Muscle layer of colon (tissue), 2 donors: ENCODE measurements around the gene MYL6B.

Experiments used
- H3K27ac ChIP-seq: one replicate; pipeline ENCODE4 v1.7.0; 2013; ENCODE audit warnings: low read depth, mild to moderate bottlenecking, low read length, moderate library complexity
- H3K27me3 ChIP-seq, 2 donors: one replicate each; pipeline ENCODE4 v1.7.0; 2013; ENCODE audit warnings: low read length in 2 of 2, mild to moderate bottlenecking in 2 of 2; ENCODE audit not compliant: insufficient read depth in 2 of 2, control insufficient read depth in 1 of 2
- H3K36me3 ChIP-seq: one replicate; pipeline ENCODE4 v1.7.0; 2013; ENCODE audit warnings: mild to moderate bottlenecking, low read length; ENCODE audit not compliant: insufficient read depth
- H3K4me1 ChIP-seq: one replicate; pipeline ENCODE4 v1.7.0; 2013; ENCODE audit warnings: mild to moderate bottlenecking, low read length; ENCODE audit not compliant: insufficient read depth
- H3K4me3 ChIP-seq, 2 donors: one replicate each; pipeline ENCODE4 v1.7.0; 2013; ENCODE audit warnings: low read length in 2 of 2, low read depth in 1 of 2, mild to moderate bottlenecking in 1 of 2, moderate library complexity in 1 of 2
- H3K9ac ChIP-seq: one replicate; pipeline ENCODE4 v1.7.0; 2013; ENCODE audit warnings: low read length
- H3K9me3 ChIP-seq: one replicate; pipeline ENCODE4 v1.7.0; 2013; ENCODE audit warnings: mild to moderate bottlenecking, low read length
- donor health status: abdominal sarcoma.
- donor health status: Adenocarcinoma of cecum.

The MYL6B gene

GRCh38 chr12:56163533-56164344, 11.4 kb downstream of the MYL6B start:
- Histone ChIP-seq H3K4me3 (no peak overlapping the region), H3K27ac (peak overlapping the region; percentile 66), H3K4me1 (peaks cover 36% of the 10 kb centered on the region), H3K9ac (no peak overlapping the region), H3K36me3 (peaks cover 70% of the 10 kb centered on the region), H3K9me3 (no peaks in the 10 kb centered on the region), H3K27me3 (no peaks in the 10 kb centered on the region)

- no peaks in the 10 kb centered on the region for H3K27me3 ChIP-seq
- H3K9me3 ChIP-seq = no peaks in the 10 kb centered on the region
- H3K27ac ChIP-seq = peak overlapping the region; percentile 66
- no peak overlapping the region for H3K4me3 ChIP-seq
- H3K9ac ChIP-seq = no peak overlapping the region
- peaks cover 36% of the 10 kb centered on the region for H3K4me1 ChIP-seq
- H3K36me3 ChIP-seq = peaks cover 74% of the 10 kb centered on the region
These were observed 11.9 kb downstream of the MYL6B start for GRCh38 chr12:56164345-56164729.

GRCh38 chr12:56165369-56165768, 13.0 kb downstream of the MYL6B start:
- Histone ChIP-seq H3K4me3 (no peak overlapping the region), H3K9ac (no peak overlapping the region), H3K27me3 (no peaks in the 10 kb centered on the region), H3K36me3 (peaks cover 74% of the 10 kb centered on the region), H3K27ac (no peak overlapping the region), H3K4me1 (peaks cover 30% of the 10 kb centered on the region), H3K9me3 (no peaks in the 10 kb centered on the region)

- no peak overlapping the region for H3K9ac ChIP-seq
- peaks cover 74% of the 10 kb centered on the region for H3K36me3 ChIP-seq
- H3K4me3 ChIP-seq = no peak overlapping the region
- H3K27ac ChIP-seq = no peak overlapping the region
- no peaks in the 10 kb centered on the region for H3K9me3 ChIP-seq
- no peaks in the 10 kb centered on the region for H3K27me3 ChIP-seq
- H3K4me1 ChIP-seq = no peaks in the 10 kb centered on the region
These were observed 16.9 kb downstream of the MYL6B start for GRCh38 chr12:56169229-56169759.

- Histone ChIP-seq H3K4me1 (no peaks in the 10 kb centered on the region), H3K4me3 (no peak overlapping the region), H3K9ac (no peak overlapping the region), H3K36me3 (peaks cover 83% of the 10 kb centered on the region), H3K27me3 (no peaks in the 10 kb centered on the region), H3K27ac (no peak overlapping the region), H3K9me3 (no peaks in the 10 kb centered on the region)
These were observed 20.5 kb downstream of the MYL6B start for GRCh38 chr12:56172839-56173238.

- Histone ChIP-seq H3K36me3 (peaks cover 66% of the 10 kb centered on the region), H3K9me3 (no peaks in the 10 kb centered on the region), H3K4me1 (no peaks in the 10 kb centered on the region), H3K9ac (no peak overlapping the region), H3K4me3 (no peak overlapping the region), H3K27me3 (no peaks in the 10 kb centered on the region), H3K27ac (no peak overlapping the region)
These were observed 26.0 kb downstream of the MYL6B start for GRCh38 chr12:56178347-56178746.

- Histone ChIP-seq H3K27ac (no peak overlapping the region), H3K36me3 (peaks cover 34% of the 10 kb centered on the region), H3K9me3 (no peaks in the 10 kb centered on the region), H3K4me3 (no peak overlapping the region), H3K9ac (no peak overlapping the region), H3K27me3 (no peaks in the 10 kb centered on the region), H3K4me1 (peaks cover 15% of the 10 kb centered on the region)
These were observed 34.6 kb downstream of the MYL6B start for GRCh38 chr12:56186957-56187356.

GRCh38 chr12:56188131-56188777, 35.9 kb downstream of the MYL6B start:
- Histone ChIP-seq H3K4me3 (peak overlapping the region; percentile 62 to 70), H3K4me1 (peaks cover 17% of the 10 kb centered on the region), H3K36me3 (peaks cover 32% of the 10 kb centered on the region), H3K9ac (peak overlapping the region; percentile 43), H3K27me3 (no peaks in the 10 kb centered on the region), H3K27ac (peak overlapping the region; percentile 76), H3K9me3 (no peaks in the 10 kb centered on the region)

- peak overlapping the region; percentile 76 for H3K27ac ChIP-seq
- H3K4me3 ChIP-seq = peak overlapping the region; percentile 62 to 70
- peaks cover 28% of the 10 kb centered on the region for H3K36me3 ChIP-seq
- H3K9ac ChIP-seq = peak overlapping the region; percentile 43
- no peaks in the 10 kb centered on the region for H3K9me3 ChIP-seq
- H3K4me1 ChIP-seq = peaks cover 18% of the 10 kb centered on the region
- H3K27me3 ChIP-seq = no peaks in the 10 kb centered on the region
These were observed 36.4 kb downstream of the MYL6B start for GRCh38 chr12:56188778-56189098.

- no peaks in the 10 kb centered on the region for H3K27me3 ChIP-seq
- peaks cover 22% of the 10 kb centered on the region for H3K36me3 ChIP-seq
- H3K9ac ChIP-seq = peak within 1 kb of the TSS; percentile 99
- H3K9me3 ChIP-seq = no peaks in the 10 kb centered on the region
- peak within 1 kb of the TSS; percentile 84 for H3K27ac ChIP-seq
- H3K4me1 ChIP-seq = peaks cover 18% of the 10 kb centered on the region
- peak within 1 kb of the TSS; percentile 70 to 97 for H3K4me3 ChIP-seq
These were observed 36.9 kb downstream of the MYL6B start, which contains the start of gene SMARCC2 for GRCh38 chr12:56189099-56189917. TSS of gene SMARCC2 (minus strand) at chr12:56189483. CDS start at chr12:56189461, 22 bp downstream.
